HG02970 (cell line): ENCODE measurements around the gene OR8B4.
"Not testable (repeated sequence)": the region's sequence is repeated elsewhere in the genome, so short reads cannot be mapped to it uniquely, and the experiment has no call there.

ENCODE experiments used
- ATAC-seq: cut with Tn5 transposase; IDR thresholded peaks from one replicate; pipeline ENCODE4 v1.9.1; 2021; ENCODE audit warnings: mild to moderate bottlenecking, moderate library complexity, moderate number of reproducible peaks; ENCODE audit not compliant: unreplicated experiment, low FRiP score

OR8B4 gene

DNA sequence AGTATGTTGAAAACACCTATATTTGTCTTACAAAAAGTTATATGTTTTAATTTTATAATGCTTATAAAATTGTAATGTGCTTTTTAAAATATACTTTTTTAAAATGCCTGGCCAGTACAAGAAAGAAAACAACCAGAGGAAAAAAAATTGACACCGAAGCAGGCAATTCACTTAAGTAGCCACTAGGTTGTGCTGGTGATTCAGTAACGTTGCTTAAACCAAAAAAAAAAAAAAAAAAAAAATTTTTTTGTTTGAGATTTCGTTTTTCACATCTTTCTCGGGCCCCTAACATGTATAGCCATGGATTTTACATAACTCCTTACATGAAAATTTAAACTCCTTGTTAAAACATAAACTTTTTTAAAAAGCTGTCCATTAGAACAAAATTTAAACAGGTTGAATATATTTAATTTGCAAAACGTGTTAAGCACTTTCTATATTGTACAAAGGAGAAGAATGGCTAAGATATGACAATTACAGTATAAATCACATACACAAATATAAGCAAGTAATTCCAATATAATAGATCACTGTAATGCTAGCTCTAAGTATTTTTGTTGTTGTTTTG is 9.2 kb downstream of the OR8B4 start:
- ATAC-seq: no peak

DNA sequence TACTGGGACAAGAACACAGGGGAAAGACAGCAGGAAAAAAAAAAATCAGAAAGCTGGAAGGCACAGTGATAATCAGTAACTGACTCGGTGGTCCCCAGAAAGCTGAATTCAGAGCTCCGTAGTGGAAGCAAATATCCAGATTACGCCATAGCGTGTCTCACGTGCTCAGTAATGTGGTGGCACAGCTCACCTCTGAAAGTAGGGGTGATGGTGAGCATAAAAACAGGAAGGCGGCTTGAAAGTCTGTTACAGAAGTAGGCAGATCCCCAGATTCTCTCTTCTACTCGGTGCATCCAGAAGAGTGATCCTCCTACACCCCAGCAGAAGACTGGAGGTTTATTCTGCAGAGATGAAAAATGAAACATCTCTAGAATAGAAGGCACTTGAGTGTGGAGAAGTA is 14.8 kb downstream of the OR8B4 start:
- ATAC-seq: no peak

DNA sequence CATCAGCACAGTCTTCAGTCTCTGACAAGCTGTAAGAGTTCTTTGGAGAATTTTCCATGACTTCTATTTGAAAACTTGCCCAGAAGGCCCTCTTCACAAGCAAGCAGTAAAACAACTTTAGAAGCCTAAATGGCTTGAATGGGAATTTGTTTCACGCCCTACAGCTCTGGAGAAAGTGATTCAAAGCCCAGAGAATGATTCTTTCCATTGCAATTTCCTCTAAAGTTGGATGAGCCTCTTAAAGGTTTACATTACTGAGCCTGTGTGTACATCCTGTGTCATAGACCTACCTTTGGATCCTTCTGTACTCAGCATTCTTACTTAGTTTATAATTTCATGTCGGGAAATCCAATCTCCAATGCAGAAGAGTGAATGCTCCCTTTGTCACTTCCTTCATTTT is 19.1 kb downstream of the OR8B4 start:
- no peak for ATAC-seq

DNA sequence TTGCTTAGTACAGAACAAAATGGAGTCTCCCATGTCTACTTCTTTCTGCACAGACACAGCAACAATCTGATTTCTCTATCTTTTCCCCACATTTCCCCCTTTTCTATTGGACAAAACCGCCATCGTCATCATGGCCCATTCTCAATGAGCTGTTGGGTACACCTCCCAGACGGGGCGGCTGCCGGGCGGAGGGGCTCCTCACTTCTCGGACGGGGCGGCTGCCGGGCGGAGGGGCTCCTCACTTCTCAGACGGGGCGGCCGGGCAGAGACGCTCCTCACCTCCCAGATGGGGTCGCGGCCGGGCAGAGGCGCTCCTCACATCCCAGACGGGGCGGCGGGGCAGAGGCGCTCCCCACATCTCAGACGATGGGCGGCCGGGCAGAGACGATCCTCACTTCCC is 21.5 kb downstream of the OR8B4 start:
- ATAC-seq: not testable (repeated sequence)

DNA sequence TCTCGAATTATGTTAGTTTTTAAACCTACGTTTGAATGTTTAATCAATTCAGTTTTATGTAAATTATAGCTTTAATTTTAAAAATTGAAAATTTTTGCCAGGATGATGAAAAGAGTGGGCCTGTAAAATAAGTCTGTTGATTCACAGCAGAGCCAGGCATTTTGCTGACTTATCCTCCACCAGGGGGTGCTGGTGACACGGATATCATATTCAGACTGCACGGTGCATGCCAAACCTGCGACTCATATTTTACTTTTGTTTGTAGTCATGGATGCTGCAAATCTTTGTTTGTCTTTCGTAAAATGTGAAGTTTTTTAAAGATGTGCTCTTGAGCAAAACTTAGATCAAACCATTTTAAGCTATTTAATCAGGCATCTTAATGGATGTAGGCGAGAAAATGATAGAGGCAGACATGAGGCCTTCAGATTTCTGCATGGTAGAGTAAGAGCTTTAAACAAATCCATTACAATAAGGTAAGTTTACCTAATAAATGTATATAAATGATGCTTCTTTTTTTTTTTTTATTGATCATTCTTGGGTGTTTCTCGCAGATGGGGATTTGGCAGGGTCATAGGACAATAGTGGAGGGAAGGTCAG is 22.2 kb downstream of the OR8B4 start:
- ATAC-seq: peak; percentile 79

DNA sequence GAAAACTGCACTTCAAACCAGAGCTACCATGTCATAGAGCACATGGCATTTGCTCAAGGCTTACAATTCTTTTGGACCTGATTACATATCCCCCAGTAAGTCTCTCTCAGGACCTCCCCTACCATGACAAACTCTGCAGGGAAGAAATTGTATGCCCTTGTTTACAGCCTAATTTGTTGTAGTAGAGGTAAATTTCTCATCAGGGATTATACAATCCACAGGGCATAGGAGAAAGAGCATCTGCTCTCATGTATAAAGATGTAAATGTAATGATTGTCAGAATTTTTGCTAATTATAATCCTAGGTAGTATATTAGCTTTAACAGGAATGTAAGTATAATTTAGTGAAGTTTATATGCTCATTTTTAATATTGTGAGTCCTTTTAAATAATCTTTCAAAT is 25.7 kb downstream of the OR8B4 start, which contains the start of gene OR8B3:
OR8B3 (minus strand) TSS at position 101 of the 400 bp plus-strand sequence. CDS start 1,673 bp downstream, outside the sequence.
- no peak for ATAC-seq

DNA sequence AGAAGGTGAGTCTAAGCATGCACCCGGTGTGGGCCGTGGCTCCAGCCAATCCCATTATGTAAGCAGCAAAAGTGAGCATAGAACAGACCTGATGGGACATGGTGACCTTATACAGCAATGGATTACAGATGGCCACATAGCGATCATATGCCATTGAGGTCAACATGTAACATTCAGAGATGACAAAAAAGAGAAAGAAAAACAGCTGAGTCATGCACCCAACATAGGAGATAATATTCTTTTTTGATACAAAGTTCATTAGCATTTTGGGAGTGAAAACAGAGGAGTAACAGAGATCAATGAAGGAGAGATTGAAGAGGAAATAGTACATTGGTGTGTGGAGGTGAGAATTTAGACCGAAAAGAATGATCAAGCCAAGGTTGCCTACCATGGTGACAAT is 27.8 kb downstream of the OR8B4 start:
- not testable (repeated sequence) for ATAC-seq

DNA sequence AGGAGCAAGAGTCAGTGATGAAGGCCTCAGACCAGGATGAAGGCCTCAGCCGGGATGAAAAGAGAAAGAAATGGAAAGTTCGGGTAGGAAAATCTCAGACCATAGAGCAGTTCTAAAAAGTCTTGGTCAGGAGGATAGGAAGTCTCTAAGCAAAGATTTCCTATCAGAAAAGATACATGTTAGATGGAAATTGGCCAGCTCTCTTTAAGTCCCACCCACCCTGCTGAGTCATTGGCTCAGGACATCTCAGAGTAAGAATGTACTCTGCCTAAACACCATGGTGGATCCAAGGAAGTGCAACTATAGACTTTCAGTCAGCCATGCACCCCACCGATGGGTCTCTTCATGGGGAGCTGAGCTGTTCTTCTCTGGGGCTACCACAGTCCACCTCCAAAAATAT is 30.3 kb downstream of the OR8B4 start:
- ATAC-seq: no peak

DNA sequence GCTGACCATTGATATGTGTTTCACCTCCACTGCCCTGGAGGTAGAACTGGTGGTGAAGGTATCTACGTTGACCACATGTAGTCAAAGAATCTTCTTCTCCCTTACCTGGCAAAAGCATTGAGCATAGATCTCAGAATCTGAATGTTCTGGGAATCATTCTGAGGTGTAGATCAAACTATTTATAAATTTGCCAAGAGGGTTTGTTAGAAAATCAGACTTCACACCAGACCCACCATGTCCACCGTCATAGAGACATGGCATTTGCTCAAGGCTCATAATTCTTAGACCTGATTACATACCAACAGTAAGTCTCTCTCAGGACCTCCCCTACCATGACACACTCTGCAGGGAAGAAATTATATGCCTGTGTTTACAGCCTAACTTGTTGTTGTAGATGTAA is 40.3 kb downstream of the OR8B4 start, which contains the start of gene OR8B2:
OR8B2 (minus strand) TSS at position 101 of the 400 bp plus-strand sequence. CDS start 1,156 bp downstream, outside the sequence.
- no peak for ATAC-seq

DNA sequence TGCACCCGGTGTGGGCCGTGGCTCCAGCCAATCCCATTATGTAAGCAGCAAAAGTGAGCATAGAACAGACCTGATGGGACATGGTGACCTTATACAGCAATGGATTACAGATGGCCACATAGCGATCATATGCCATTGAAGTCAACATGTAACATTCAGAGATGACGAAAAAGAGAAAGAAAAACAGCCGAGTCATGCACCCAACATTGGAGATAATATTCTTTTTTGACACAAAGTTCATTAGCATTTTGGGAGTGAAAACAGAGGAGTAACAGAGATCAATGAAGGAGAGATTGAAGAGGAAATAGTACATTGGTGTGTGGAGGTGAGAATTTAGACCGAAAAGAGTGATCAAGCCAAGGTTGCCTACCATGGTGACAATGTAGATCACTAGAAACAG is 41.8 kb downstream of the OR8B4 start:
- not testable (repeated sequence) for ATAC-seq

DNA sequence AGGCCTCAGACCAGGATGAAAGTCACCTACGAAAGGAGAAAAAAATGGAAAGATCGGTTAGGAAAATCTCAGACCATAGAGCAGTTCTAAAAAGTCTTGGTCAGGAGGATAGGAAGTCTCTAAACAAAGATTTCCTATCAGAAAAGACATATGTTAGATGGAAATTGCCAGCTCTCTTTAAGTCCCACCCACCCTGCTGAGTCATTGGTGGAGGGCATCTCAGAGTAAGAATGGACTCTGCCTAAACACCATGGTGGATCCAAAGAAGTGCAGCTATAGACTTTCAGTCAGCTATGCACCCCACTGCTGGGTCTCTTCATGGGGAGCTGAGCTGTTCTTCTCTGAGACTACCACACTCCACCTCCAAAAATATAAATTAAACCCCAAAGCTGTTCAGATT is 44.1 kb downstream of the OR8B4 start:
- no peak for ATAC-seq

DNA sequence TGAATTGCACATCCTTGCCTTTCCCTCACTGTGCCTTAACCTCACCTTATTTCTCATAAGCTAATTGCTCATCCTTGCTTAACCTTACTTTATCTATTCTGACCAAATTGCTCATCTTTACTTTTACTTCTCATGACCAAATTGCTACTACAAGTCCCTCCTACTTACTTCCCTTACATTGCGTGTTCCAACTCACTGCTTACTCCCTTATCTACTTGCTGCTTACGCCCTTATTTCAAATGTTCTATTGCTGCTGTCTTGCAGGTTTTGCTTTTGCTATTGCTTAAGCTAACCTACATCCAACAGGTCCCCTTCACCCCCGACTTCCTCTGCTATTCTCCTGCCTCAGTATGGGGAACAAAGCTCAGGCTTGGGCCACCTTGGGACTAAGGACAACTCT is 48.4 kb downstream of the OR8B4 start:
- ATAC-seq: no peak
